Neural progenitor cell (in vitro differentiated cells): ENCODE measurements around the gene TMPRSS9.

ENCODE experiments used
- CTCF ChIP-seq: fragments of 200-600 bp; sonication (generic); IDR thresholded peaks from 2 replicates; pipeline ENCODE4 v1.5.1; 2017; ENCODE audit warnings: antibody characterized with exemption, mild to moderate bottlenecking
- EZH2 ChIP-seq: fragments of 200-600 bp; sonication (generic); IDR thresholded peaks from 2 replicates; pipeline ENCODE4 v1.6.1; 2017; ENCODE audit warnings: antibody characterized with exemption, mild to moderate bottlenecking, moderate library complexity

- TF ChIP-seq CTCF (no peak), EZH2 (no peak)
Observed at GRCh38 chr19:2432131-2432848, 72.2 kb downstream of the TMPRSS9 start.
